Neural cell (in vitro differentiated cells): ENCODE data around the gene KRT3. TPM values are rescaled to one million over a fixed set of nuclear protein-coding genes. Genes with fewer than 3 reads are reported as not detected.

Experiments used
- H2AFZ ChIP-seq: fragments of 200-600, 300-800 bp; sonication (generic), shearing (Covaris generic); 2 replicates; pipeline ENCODE4 v1.6.0; 2014; ENCODE audit warnings: low read depth, mild to moderate bottlenecking, antibody characterized with exemption, low read length, moderate library complexity
- H3F3A ChIP-seq: fragments of 200-600 bp; shearing (Covaris generic); 2 replicates; pipeline ENCODE4 v1.6.1; 2016; ENCODE audit warnings: mild to moderate bottlenecking, moderate library complexity, mixed read lengths, antibody characterized with exemption, low read length; ENCODE audit not compliant: insufficient read depth, poor library complexity, severe bottlenecking
- H3K27ac ChIP-seq: fragments of 200-600, 300-800 bp; sonication (generic), shearing (Covaris generic); 2 replicates; pipeline ENCODE4 v1.5.1; 2014; ENCODE audit warnings: mild to moderate bottlenecking, low read length, moderate library complexity
- H3K27me3 ChIP-seq: fragments of 300-800, 200-600 bp; sonication (generic), shearing (Covaris generic); 2 replicates; pipeline ENCODE4 v1.6.0; 2014; ENCODE audit warnings: mild to moderate bottlenecking, low read depth, low read length, moderate library complexity; ENCODE audit not compliant: insufficient read depth
- H3K36me3 ChIP-seq: fragments of 300-800, 200-600 bp; sonication (generic), shearing (Covaris generic); 2 replicates; pipeline ENCODE4 v1.5.1; 2014; ENCODE audit warnings: mild to moderate bottlenecking, antibody characterized with exemption, low read length, moderate library complexity; ENCODE audit not compliant: insufficient read depth
- H3K4me2 ChIP-seq: fragments of 300-800, 200-600 bp; sonication (generic), shearing (Covaris generic); 2 replicates; pipeline ENCODE4 v1.6.0; 2014; ENCODE audit warnings: mild to moderate bottlenecking, low read length
- H3K4me3 ChIP-seq: fragments of 300-800, 200-600 bp; sonication (generic), shearing (Covaris generic); 2 replicates; pipeline ENCODE4 v1.5.1; 2014; ENCODE audit warnings: mild to moderate bottlenecking, low read length, moderate library complexity
- H3K79me2 ChIP-seq: fragments of 200-600 bp; shearing (Covaris generic); replicated peaks from 2 replicates; pipeline ENCODE4 v1.6.0; 2014; ENCODE audit warnings: mild to moderate bottlenecking, low read length, moderate library complexity; ENCODE audit not compliant: insufficient read depth
- H3K9ac ChIP-seq: fragments of 300-800, 200-600 bp; sonication (generic), shearing (Covaris generic); 2 replicates; pipeline ENCODE4 v1.6.1; 2016; ENCODE audit warnings: mild to moderate bottlenecking, low read length, mixed read lengths
- H3K9me2 ChIP-seq: fragments of 200-600 bp; shearing (Covaris generic); 2 replicates; pipeline ENCODE4 v1.6.1; 2016; ENCODE audit warnings: mild to moderate bottlenecking, low read length, mixed read lengths; ENCODE audit not compliant: insufficient read depth
- H3K9me3 ChIP-seq: fragments of 200-600, 300-800 bp; sonication (generic), shearing (Covaris generic); 2 replicates; pipeline ENCODE4 v1.6.1; 2016; ENCODE audit warnings: mild to moderate bottlenecking, mixed run types, low read length, moderate library complexity, mixed read lengths
- H4K20me1 ChIP-seq: fragments of 200-600 bp; shearing (Covaris generic); 2 replicates; pipeline ENCODE4 v1.6.1; 2016; ENCODE audit warnings: mild to moderate bottlenecking, mixed run types; ENCODE audit not compliant: insufficient read depth
- CTCF ChIP-seq: fragments of 450-650 bp; IDR thresholded peaks from 2 replicates; pipeline ENCODE4 v1.5.1; 2014; ENCODE audit warnings: antibody characterized with exemption, mild to moderate bottlenecking, moderate library complexity; ENCODE audit not compliant: poor library complexity, severe bottlenecking
- EP300 ChIP-seq: fragments of 450-650 bp; conservative IDR thresholded peaks from 2 replicates; pipeline ENCODE4 v1.6.1; 2014; ENCODE audit warnings: antibody characterized with exemption, mild to moderate bottlenecking, moderate library complexity; ENCODE audit not compliant: poor library complexity, severe bottlenecking
- EZH2 ChIP-seq: fragments of 200-600, 300-800 bp; shearing (Covaris generic), sonication (generic); IDR thresholded peaks from 2 replicates; pipeline ENCODE4 v1.6.1; 2014; ENCODE audit warnings: antibody characterized with exemption, low read length, borderline replicate concordance, mild to moderate bottlenecking; ENCODE audit not compliant: insufficient read depth, poor library complexity, severe bottlenecking
- MXI1 ChIP-seq: fragments of 450-650 bp; conservative IDR thresholded peaks from 2 replicates; pipeline ENCODE4 v1.6.1; 2014; ENCODE audit warnings: antibody characterized with exemption, mild to moderate bottlenecking; ENCODE audit not compliant: poor library complexity, severe bottlenecking
- POLR2AphosphoS5 ChIP-seq: IDR thresholded peaks from 2 replicates; pipeline ENCODE4 v1.6.1; 2012
- RAD21 ChIP-seq: fragments of 450-650 bp; conservative IDR thresholded peaks from 2 replicates; pipeline ENCODE4 v1.6.1; 2014; ENCODE audit warnings: antibody characterized with exemption, mild to moderate bottlenecking, moderate library complexity
- REST ChIP-seq: IDR thresholded peaks from 2 replicates; pipeline ENCODE4 v1.6.1; 2012; ENCODE audit warnings: borderline replicate concordance
- SMC3 ChIP-seq: fragments of 450-650 bp; conservative IDR thresholded peaks from 2 replicates; pipeline ENCODE4 v1.6.1; 2014; ENCODE audit warnings: antibody characterized with exemption, mild to moderate bottlenecking, moderate library complexity; ENCODE audit not compliant: poor library complexity
- TAF1 ChIP-seq: IDR thresholded peaks from 2 replicates; pipeline ENCODE4 v1.6.1; 2012; ENCODE audit warnings: low read depth
- polyA plus RNA-seq: library from polyadenylated mRNA; depleted of rRNA; stranded (reverse); fragments of >200 nt; gene quantifications from 2 replicates; pipeline ENCODE4 v1.2.3, GENCODE V29; 2014

KRT3 gene
- polyA plus RNA-seq, 1 donor from 2014 or later, result not detected

GRCh38 chr12:52812073-52812400, 16.1 kb upstream of the KRT3 start:
- no peak overlapping the region for H3K9ac ChIP-seq
- no peak overlapping the region for H2AFZ ChIP-seq
- H3K27me3 ChIP-seq, result no peaks in the 10 kb centered on the region

GRCh38 chr12:52811191-52812072, 15.5 kb upstream of the KRT3 start:
- Histone ChIP-seq H3K9me3 (no peaks in the 10 kb centered on the region), H3K79me2 (no peaks in the 10 kb centered on the region), H2AFZ (no peak overlapping the region), H3K9me2 (no peaks in the 10 kb centered on the region), H3K9ac (no peak overlapping the region), H3K4me3 (no peak overlapping the region), H3K27ac (no peak overlapping the region), H3K27me3 (no peaks in the 10 kb centered on the region), H3F3A (no peaks in the 10 kb centered on the region), H3K36me3 (no peaks in the 10 kb centered on the region), H3K4me2 (no peak overlapping the region), H4K20me1 (no peaks in the 10 kb centered on the region)
- TF ChIP-seq MXI1, result no peak
- TF ChIP-seq EZH2, result no peak
- no peak for TF ChIP-seq RAD21
- no peak for TF ChIP-seq CTCF
- no peak for TF ChIP-seq POLR2AphosphoS5
- no peak for TF ChIP-seq SMC3
- TF ChIP-seq TAF1, result no peak

More at GRCh38 chr12:52812073-52812400, 16.1 kb upstream of the KRT3 start:
- Histone ChIP-seq H3K27ac (no peak overlapping the region), H3F3A (no peaks in the 10 kb centered on the region), H3K79me2 (no peaks in the 10 kb centered on the region), H4K20me1 (no peaks in the 10 kb centered on the region), H3K9me3 (no peaks in the 10 kb centered on the region), H3K4me3 (no peak overlapping the region), H3K4me2 (no peak overlapping the region), H3K9me2 (no peaks in the 10 kb centered on the region), H3K36me3 (no peaks in the 10 kb centered on the region)
- no peak for TF ChIP-seq REST
- no peak for TF ChIP-seq EP300
- no peak for TF ChIP-seq CTCF
- no peak for TF ChIP-seq TAF1
- TF ChIP-seq POLR2AphosphoS5, result no peak
- TF ChIP-seq SMC3, result no peak
